K562 (cell line): ENCODE results near the gene HELZ2. TPM values are rescaled to one million over a fixed set of nuclear protein-coding genes. Genes with fewer than 3 reads are reported as not detected.

Experiments
- ARHGAP35 ChIP-seq: fragments of 450-650 bp; IDR thresholded peaks from 2 replicates; pipeline ENCODE4 v1.6.1; 2018; ENCODE audit not compliant: partially characterized antibody
- DPF2 ChIP-seq: fragments of 450-650 bp; IDR thresholded peaks from 2 replicates; pipeline ENCODE4 v1.6.1; 2016
- ELF2 ChIP-seq: fragments of 250-450 bp; sonication (Bioruptor Pico); IDR thresholded peaks from 2 replicates; pipeline ENCODE4 v1.5.0; 2021; ENCODE audit warnings: mild to moderate bottlenecking
- GABPB1 ChIP-seq: sonication (generic); formaldehyde crosslinking; IDR thresholded peaks from 2 replicates; pipeline ENCODE4 v1.8.0; 2022; ENCODE audit warnings: mild to moderate bottlenecking, missing genetic modification reagents
- IRF9 ChIP-seq: fragments of 450-650 bp; IDR thresholded peaks from 2 replicates; pipeline ENCODE4 v1.6.1; 2016; ENCODE audit warnings: missing biosample characterization, missing genetic modification characterization
- MXD1 ChIP-seq: fragments of 250-450 bp; sonication (Bioruptor Pico); IDR thresholded peaks from 2 replicates; pipeline ENCODE4 v1.8.0; 2021; ENCODE audit warnings: borderline replicate concordance, mild to moderate bottlenecking, moderate library complexity; ENCODE audit not compliant: poor library complexity, severe bottlenecking
- RBM14 ChIP-seq: fragments of 200-400 bp; formaldehyde crosslinking; IDR thresholded peaks from 2 replicates; pipeline ENCODE4 v1.6.1; 2018; ENCODE audit warnings: low read depth, mild to moderate bottlenecking, low read length, moderate library complexity, borderline replicate concordance; ENCODE audit not compliant: insufficient read depth
- TCF7 ChIP-seq: sonication (generic); IDR thresholded peaks from 2 replicates; pipeline ENCODE4 v1.6.1; 2016; ENCODE audit warnings: antibody characterized with exemption, borderline replicate concordance
- ZBTB40 ChIP-seq, 2 experiments: fragments of 450-650 bp in 1 of 2; sonication (generic) in 1 of 2; formaldehyde crosslinking in 1 of 2; IDR thresholded peaks; 2 replicates each; pipeline versions ENCODE4 v1.7.1 to v1.9.0; 2016 to 2022; ENCODE audit warnings: inconsistent platforms in 1 of 2, mild to moderate bottlenecking in 1 of 2, missing genetic modification reagents in 1 of 2
- ZNF282 ChIP-seq: sonication (generic); formaldehyde crosslinking; IDR thresholded peaks from 2 replicates; pipeline ENCODE4 v1.8.1; 2023; ENCODE audit warnings: missing genetic modification reagents
- ZNF609 ChIP-seq: sonication (generic); formaldehyde crosslinking; IDR thresholded peaks from 2 replicates; pipeline ENCODE4 v1.8.1; 2023; ENCODE audit warnings: missing genetic modification reagents, mild to moderate bottlenecking, borderline replicate concordance
- polyA plus RNA-seq, 8 experiments: library from polyadenylated mRNA; depleted of rRNA in 4 of 8; stranded (reverse) in 5 of 8; unstranded in 3 of 8; fragments of >200 nt; fragmentation: Nextera tagmentation in 2 of 8; fragmentation: Illumina TruSeq in 1 of 8; extraction: Ambion mirVana in 2 of 8; extraction: Trizol in 1 of 8; gene quantifications; 2 replicates each; pipeline versions ENCODE4 v1.2.1 to v1.2.3, GENCODE V29; 2011 to 2014; ENCODE audit warnings: inconsistent platforms in 1 of 8, missing spikeins in 1 of 8
- total RNA-seq, 7 experiments: library from RNA; depleted of rRNA in 6 of 7; stranded (reverse); fragments of >200 nt in 6 of 7; fragmentation: Illumina TruSeq in 2 of 7; extraction: Trizol in 2 of 7; gene quantifications; 2 replicates each; pipeline versions ENCODE4 v1.2.1 to v1.2.3, GENCODE V29; 2011 to 2021; ENCODE audit warnings: low replicate concordance in 1 of 7

Gene HELZ2
- total and polyA plus RNA-seq, 9 of the 15 experiments (the other 6 are each of a cell fraction or from before 2014, with no cell fraction given), result 0.03 to 7.8 (median 2.9) TPM; not detected in 1

DNA sequence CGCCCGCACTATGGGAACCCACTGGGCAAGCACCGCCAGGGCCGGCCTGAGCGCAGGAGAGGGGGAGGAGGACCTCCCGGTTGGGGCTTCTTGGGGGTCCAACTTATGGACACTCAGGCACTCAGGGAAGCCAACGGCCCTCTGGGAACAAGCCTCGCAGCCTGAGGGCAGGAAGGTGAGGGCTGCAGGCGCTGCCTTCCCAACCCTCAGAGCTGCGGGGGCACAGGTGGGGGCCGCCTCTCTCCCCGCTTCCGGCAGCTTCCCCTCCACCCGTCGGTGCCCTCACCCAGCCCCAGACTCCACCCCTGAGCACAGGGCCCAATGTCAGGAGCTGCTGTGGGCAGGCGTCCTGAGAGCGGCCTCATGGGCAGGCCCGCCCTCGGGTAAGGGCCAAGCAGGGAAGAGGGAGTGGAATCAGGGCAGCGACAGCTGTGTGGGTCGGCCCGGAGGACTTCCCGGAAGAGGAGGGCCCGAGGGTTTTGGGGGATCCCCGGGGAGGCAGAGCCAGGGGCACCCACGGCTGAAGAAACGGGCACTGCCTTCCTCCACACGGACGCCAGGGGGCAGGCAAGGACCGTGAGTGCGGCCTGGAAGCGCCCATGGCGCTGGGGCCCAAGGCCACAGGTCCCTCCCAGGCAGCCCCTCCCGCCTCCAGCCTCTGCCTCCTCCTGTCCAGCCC is 36.4 kb downstream of the HELZ2 start (continued):
- TF ChIP-seq IRF9 (tag) (no peak), MXD1 (CRISPR knock-in tag) (no peak), ARHGAP35 (no peak), ELF2 (CRISPR knock-in tag) (no peak), TCF7 (no peak), DPF2 (no peak), GABPB1 (CRISPR knock-in tag) (peak; percentile 76), ZBTB40 (IDR thresholded peaks at IDR 0.05) (no peak), ZBTB40 (CRISPR knock-in tag; IDR thresholded peaks at IDR 0.05) (no peak), ZNF282 (CRISPR knock-in tag) (no peak), ZNF609 (CRISPR knock-in tag) (no peak), RBM14 (no peak)
